ENCODE data around the gene AMZ1.

GRCh38 chr7:2726316-2727018, 38.5 kb downstream of the AMZ1 start:
- TF ChIP-seq, protein P1, sequence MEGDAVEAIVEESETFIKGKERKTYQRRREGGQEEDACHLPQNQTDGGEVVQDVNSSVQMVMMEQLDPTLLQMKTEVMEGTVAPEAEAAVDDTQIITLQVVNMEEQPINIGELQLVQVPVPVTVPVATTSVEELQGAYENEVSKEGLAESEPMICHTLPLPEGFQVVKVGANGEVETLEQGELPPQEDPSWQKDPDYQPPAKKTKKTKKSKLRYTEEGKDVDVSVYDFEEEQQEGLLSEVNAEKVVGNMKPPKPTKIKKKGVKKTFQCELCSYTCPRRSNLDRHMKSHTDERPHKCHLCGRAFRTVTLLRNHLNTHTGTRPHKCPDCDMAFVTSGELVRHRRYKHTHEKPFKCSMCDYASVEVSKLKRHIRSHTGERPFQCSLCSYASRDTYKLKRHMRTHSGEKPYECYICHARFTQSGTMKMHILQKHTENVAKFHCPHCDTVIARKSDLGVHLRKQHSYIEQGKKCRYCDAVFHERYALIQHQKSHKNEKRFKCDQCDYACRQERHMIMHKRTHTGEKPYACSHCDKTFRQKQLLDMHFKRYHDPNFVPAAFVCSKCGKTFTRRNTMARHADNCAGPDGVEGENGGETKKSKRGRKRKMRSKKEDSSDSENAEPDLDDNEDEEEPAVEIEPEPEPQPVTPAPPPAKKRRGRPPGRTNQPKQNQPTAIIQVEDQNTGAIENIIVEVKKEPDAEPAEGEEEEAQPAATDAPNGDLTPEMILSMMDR (IDR thresholded peaks at IDR 0.05) = no peak
- no peak for TF ChIP-seq POLR2A (IDR thresholded peaks at IDR 0.05)
- no peak for TF ChIP-seq EP300 (IDR thresholded peaks at IDR 0.05)
